ENCODE data around the gene CLECL1.
"Not testable (repeated sequence)": the region's sequence is repeated elsewhere in the genome, so short reads cannot be mapped to it uniquely, and the experiment has no call there.

The CLECL1 gene

DNA sequence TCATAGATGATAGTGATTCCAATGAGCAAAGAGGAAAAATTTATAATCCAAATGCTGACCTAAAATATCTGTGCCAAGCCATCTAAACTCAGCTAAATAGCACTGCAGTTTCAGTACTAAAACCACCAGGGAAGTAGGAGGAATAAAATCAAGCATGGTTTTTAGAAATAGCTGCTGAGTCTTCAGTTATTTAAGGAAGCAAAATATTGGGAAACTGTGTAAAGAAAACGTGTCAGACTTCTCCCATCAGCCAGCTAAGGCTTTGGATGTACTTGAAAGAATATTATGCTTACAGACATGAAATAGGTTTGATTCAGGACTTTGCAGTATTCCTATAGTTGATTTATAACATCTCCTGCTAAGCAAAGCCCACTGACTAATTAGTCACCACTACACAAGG, 38.7 kb downstream of the CLECL1 start:
- DNase-seq (ENCODE audit: low spot score): peak; percentile 12

DNA sequence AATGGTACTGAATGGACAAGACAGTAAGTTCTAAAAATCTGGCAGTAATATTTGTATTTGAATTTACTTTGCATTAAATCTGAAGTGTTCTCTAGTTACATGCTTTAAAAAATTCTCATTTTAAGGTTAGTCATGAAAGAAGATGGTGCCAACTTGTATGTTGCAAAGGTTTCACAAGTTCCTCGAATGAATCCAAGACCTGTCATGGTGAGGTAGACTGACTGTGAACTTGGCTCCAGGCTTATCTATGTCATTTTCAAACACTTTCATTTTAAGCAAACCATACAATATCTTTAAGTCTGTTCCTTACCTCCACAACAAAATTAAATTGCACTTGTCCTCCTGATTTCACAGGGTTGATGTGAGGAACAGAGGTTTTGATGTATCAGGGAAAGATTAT, 40.0 kb downstream of the CLECL1 start:
- no peak for DNase-seq (ENCODE audit: low spot score)

DNA sequence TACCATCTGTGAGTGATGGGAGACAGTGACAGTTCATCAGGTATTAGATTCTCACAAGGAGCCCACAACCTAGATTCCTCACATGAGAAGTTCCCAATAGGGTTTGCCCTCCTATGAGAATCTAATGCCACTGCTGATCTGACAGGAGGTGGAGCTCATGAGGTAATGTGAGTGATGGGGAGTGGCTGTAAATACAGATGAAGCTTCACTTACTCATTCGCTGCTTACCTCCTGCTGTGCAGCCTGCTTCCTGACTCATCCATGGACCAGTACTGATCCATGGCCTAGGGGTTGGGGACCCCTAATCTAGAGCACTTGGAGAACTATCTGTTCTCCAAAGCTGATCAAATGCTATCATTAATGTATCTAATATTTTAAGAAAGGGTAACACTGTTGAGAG, 45.7 kb downstream of the CLECL1 start:
- no peak for DNase-seq (ENCODE audit: low spot score)

DNA sequence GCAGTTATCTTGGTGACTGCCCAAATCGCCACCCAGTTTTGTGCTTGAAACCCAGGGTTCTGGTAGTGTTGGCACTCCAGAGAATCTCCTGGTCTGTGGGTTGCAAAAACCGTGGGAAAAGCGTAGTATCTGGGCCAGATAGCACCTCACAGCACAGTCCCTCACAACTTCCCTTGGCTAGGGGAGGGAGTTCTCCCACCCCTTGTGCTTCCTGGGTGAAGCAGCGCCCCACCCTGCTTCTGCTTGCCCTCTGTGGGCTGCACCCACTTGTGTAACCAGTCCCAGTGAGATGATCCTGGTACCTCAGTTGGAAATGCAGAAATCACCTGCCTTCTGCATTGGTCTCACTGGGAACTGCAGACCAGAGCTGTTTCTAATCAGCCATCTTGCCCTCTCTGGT, 47.0 kb downstream of the CLECL1 start:
- no peak for DNase-seq (ENCODE audit: low spot score)

DNA sequence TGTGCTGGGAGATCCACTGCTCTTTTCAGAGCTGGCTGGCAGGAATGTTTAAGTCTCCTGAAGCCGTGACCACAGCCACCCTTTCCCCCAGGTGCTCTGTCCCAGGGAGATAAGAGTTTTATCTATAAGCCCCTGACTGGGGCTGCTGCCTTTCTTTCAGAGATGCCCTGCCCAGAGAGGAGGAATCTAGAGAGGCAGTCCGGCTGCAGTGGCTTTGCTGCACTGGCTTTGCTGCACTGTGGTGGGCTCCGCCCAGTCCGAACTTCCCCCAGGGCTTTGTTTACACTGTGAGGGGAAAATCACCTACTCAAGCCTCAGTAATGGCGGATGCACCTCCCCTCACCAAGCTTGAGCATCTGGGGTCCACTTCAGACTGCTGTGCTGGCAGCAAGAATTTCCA, 47.5 kb downstream of the CLECL1 start:
- not testable (repeated sequence) for DNase-seq (ENCODE audit: low spot score)

DNA sequence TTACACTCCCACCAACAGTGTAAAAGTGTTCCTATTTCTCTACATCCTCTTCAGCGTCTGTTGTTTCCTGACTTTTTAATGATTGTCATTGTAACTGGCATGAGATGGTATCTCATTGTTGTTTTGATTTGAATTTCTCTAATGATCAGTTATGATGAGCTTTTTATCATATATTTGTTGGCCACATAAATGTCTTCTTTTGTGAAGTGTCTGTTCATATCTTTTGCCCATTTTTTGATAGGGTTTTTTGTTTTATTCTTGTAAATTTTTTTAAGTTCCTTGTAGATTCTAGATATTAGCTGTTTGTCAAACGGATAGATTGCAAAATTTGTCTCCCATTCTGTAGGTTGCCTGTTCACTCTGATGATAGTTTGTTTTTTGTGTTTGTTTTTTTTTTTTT, 49.9 kb downstream of the CLECL1 start:
- DNase-seq (ENCODE audit: low spot score): not testable (repeated sequence)

DNA sequence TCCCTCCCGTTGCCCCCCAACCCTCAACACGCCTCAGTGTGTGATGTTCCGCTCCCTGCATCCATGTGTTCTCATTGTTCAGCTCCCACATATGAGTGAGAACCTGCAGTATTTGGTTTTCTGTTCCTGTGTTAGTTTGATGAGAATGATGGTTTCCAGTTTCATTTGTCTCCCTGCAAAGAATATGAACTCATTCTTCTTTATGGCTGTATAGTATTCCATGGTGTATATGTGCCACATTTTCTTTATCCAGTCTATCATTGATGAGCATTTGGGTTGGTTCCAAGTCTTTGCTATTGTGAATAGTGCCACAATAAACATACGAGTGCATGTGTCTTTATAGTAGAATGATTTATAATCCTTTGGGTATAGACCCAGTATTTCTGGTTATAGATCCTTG, 50.4 kb downstream of the CLECL1 start:
- not testable (repeated sequence) for DNase-seq (ENCODE audit: low spot score)

DNA sequence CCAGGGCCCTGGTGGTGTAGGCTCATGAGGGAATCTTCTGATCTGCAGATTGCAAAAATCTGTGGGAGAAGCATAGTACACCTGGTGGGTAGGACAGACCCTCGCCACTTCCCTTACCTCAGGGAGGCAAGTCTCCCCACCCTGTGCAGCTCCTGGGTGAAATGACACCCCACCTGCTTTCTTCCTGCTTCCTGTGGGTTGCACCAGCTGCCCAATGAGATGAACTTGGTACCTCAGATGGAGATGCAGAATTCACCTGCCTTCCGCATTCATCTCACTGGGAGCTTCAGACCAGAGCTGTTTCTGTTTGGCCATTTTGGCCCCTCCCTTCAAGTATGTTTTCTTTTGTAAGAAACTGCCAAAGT, 58.7 kb downstream of the CLECL1 start:
- no peak for DNase-seq (ENCODE audit: low spot score)

DNA sequence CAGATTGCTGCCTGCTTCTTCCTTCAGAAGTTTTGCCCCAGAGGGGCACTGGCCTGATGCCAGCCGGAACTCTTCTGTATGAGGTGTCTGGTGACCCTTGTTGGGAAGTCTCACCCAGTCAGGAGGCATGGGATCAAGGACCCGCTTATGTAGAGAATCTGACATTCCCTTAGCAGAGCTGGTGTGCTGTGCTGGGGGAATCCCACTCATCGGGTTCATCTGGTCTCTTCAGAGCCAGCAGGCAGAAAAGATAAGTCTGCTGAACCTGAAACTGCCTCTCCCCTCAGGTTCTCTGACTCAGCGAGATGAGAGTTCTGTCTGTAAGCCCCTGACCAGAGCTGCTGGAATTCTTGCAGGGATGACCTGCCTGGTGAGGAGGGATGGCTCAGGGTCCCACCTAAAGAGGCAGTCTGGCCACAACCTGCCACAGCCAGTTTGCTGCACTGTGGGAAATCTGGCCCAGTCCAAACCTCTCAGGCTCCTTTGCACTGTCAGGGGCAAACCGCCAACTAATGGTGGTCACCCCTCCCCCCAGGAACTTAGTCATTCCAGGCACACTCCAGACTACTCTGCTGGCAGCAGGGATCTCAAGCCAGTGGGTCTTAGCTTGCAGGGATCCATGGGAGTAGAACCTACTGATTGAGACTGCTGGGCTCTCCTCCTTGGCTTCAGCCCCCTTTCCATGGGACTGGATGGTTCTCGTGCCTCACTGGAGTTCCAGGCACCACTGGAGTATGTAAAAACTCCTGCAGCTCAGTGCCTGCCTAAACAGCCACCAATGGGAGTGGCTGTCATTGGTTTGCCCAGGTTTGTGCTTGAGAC, 59.3 kb downstream of the CLECL1 start:
- no peak for DNase-seq (ENCODE audit: low spot score)
